HepG2 (cell line): Measurements from ENCODE around the gene LMAN2L. TPM values are rescaled to one million over a fixed set of nuclear protein-coding genes. Genes with fewer than 3 reads are reported as not detected.

ENCODE experiments used
- ATAC-seq: fragments of 200-7000 bp; cut with Tn5 transposase; 3 replicates; pipeline ENCODE4 v1.9.1; 2020; ENCODE audit warnings: mild to moderate bottlenecking, moderate library complexity
- BruUV-seq: library from RNA; stranded (reverse); fragments of 400-500 nt; replicated peaks from 2 replicates; lab custom pipeline; 2021; lab: Mats Ljungman, UMichigan
- CTCF ChIA-PET: fragments of 300-600 bp; formaldehyde crosslinking; extraction: SDS; loops from one replicate; lab custom pipeline; 2021; ENCODE audit warnings: low total read pairs, inconsistent platforms, low intra/inter-chr PET ratio; lab: Yijun Ruan, JAX
- POLR2A ChIA-PET: fragments of 350-600 bp; sonication (Branson Sonifier 250); formaldehyde crosslinking; loops from one replicate; lab custom pipeline; 2020; ENCODE audit warnings: antibody characterized with exemption, inconsistent platforms; lab: Yijun Ruan, JAX
- DNase-seq: peaks from one replicate; pipeline ENCODE4 v3.0.0-alpha.2; 2015; ENCODE audit warnings: low spot score
- FAIRE-seq: peaks from 3 replicates; lab custom pipeline; 2011; peaks lifted over from hg19 to GRCh38; lab: Jason Lieb, UNC
- H2AFZ ChIP-seq: one replicate; pipeline ENCODE4 v1.6.1; 2011; ENCODE audit warnings: low read length, inconsistent platforms
- H3K27ac ChIP-seq: fragments of 300-600 bp; 3 replicates; pipeline ENCODE4 v1.8.0; 2011; ENCODE audit warnings: mixed run types, mild to moderate bottlenecking, mixed read lengths, low read length, inconsistent platforms; ENCODE audit not compliant: insufficient read depth; ENCODE audit errors: extremely low read length
- H3K27me3 ChIP-seq, 2 experiments: fragments of 200-600 bp in 1 of 2; 2 replicates in 1 of 2; 3 replicates in 1 of 2; pipeline versions ENCODE4 v1.6.0 to v1.8.0; 2011; ENCODE audit warnings: low read length in 2 of 2, mild to moderate bottlenecking in 2 of 2, moderate library complexity in 2 of 2, inconsistent platforms in 1 of 2; ENCODE audit not compliant: insufficient read depth in 2 of 2, control insufficient read depth in 1 of 2
- H3K36me3 ChIP-seq, 2 experiments: fragments of 200-600 bp in 1 of 2; replicated peaks in 1 of 2; 2 replicates in 1 of 2; 3 replicates in 1 of 2; pipeline versions ENCODE4 v1.5.1 to v1.8.0; 2011; ENCODE audit warnings: low read length in 2 of 2, inconsistent platforms in 1 of 2; ENCODE audit not compliant: insufficient read depth in 2 of 2, control insufficient read depth in 1 of 2
- H3K4me1 ChIP-seq: 2 replicates; pipeline ENCODE4 v1.5.1; 2012; ENCODE audit warnings: low read length, inconsistent platforms; ENCODE audit not compliant: insufficient read depth
- H3K4me2 ChIP-seq: 2 replicates; pipeline ENCODE4 v1.6.0; 2011; ENCODE audit warnings: low read depth, low read length, inconsistent platforms
- H3K4me3 ChIP-seq, 3 experiments: fragments of 200-600 bp in 1 of 3; sonication (generic), shearing (Covaris generic) in 1 of 3; replicated peaks in 1 of 3; 2 replicates each; pipeline ENCODE4 v1.5.1; 2011 to 2016; ENCODE audit warnings: low read length in 3 of 3, inconsistent platforms in 2 of 3, low read depth in 2 of 3, mild to moderate bottlenecking in 2 of 3, control low read depth in 1 of 3, mixed read lengths in 1 of 3; ENCODE audit not compliant: insufficient read depth in 1 of 3
- H3K79me2 ChIP-seq: one replicate; pipeline ENCODE4 v1.6.1; 2011; ENCODE audit warnings: low read length, inconsistent platforms; ENCODE audit not compliant: insufficient read depth
- H3K9ac ChIP-seq: 2 replicates; pipeline ENCODE4 v1.6.0; 2011; ENCODE audit warnings: mild to moderate bottlenecking, low read depth, low read length, inconsistent platforms; ENCODE audit not compliant: insufficient read depth
- H3K9me3 ChIP-seq: 2 replicates; pipeline ENCODE4 v1.5.1; 2012; ENCODE audit warnings: mild to moderate bottlenecking, low read length
- H4K20me1 ChIP-seq: 2 replicates; pipeline ENCODE4 v1.6.0; 2011; ENCODE audit warnings: inconsistent platforms, mild to moderate bottlenecking, low read length, moderate library complexity; ENCODE audit not compliant: insufficient read depth
- AKAP8 ChIP-seq: sonication (generic); formaldehyde crosslinking; IDR thresholded peaks from 2 replicates; pipeline ENCODE4 v1.5.1; 2020; ENCODE audit warnings: mild to moderate bottlenecking, missing genetic modification reagents
- ARID2 ChIP-seq: sonication (generic); formaldehyde crosslinking; IDR thresholded peaks from 2 replicates; pipeline ENCODE4 v1.8.1; 2022; ENCODE audit warnings: mild to moderate bottlenecking, missing genetic modification reagents, borderline replicate concordance
- HNRNPK ChIP-seq: fragments of 200-400 bp; formaldehyde crosslinking; IDR thresholded peaks from 2 replicates; pipeline ENCODE4 v1.6.1; 2018; ENCODE audit warnings: low read length, low read depth, moderate library complexity, mild to moderate bottlenecking; ENCODE audit not compliant: poor library complexity, severe bottlenecking
- RCOR2 ChIP-seq: IDR thresholded peaks from 2 replicates; pipeline ENCODE4 v1.6.1; 2016; ENCODE audit warnings: missing biosample characterization, missing genetic modification reagents
- SMAD1 ChIP-seq: sonication (generic); formaldehyde crosslinking; IDR thresholded peaks from 2 replicates; pipeline ENCODE4 v1.4.0; 2020; ENCODE audit warnings: missing genetic modification reagents, low read depth, mild to moderate bottlenecking, borderline replicate concordance
- SSRP1 ChIP-seq: IDR thresholded peaks from 2 replicates; pipeline ENCODE4 v1.6.1; 2016; ENCODE audit warnings: control low read depth
- TOPORS ChIP-seq: sonication (generic); formaldehyde crosslinking; IDR thresholded peaks from 2 replicates; pipeline ENCODE4 v1.8.0; 2023; ENCODE audit warnings: mild to moderate bottlenecking, missing genetic modification reagents
- ZNF101 ChIP-seq: sonication (generic); formaldehyde crosslinking; IDR thresholded peaks from 2 replicates; pipeline ENCODE4 v1.4.0; 2020; ENCODE audit warnings: mild to moderate bottlenecking, low read depth, missing genetic modification reagents, borderline replicate concordance
- ZNF589 ChIP-seq: sonication (generic); formaldehyde crosslinking; conservative IDR thresholded peaks from 2 replicates; pipeline ENCODE4 v1.8.0; 2022; ENCODE audit warnings: mild to moderate bottlenecking, moderate library complexity, missing genetic modification reagents
- WGBS: methylation state at CpG from one replicate; pipeline ENCODE4 v1.1.6; 2017; ENCODE audit warnings: low lambda C conversion rate; 5-methylcytosine and 5-hydroxymethylcytosine counted together
- in situ Hi-C: cut with HindIII; loops from 2 replicates; pipeline ENCODE4 v1.10.0; 2017; ENCODE audit warnings: low pct_unique_long_range_greater_than_20kb; ENCODE audit not compliant: extremely low pct_ligation_motif_present
- intact Hi-C: fragments of 100-400 bp; cut with micrococcal nuclease; formaldehyde crosslinking; loops from one replicate; pipeline ENCODE4 v1.10.0; 2022; ENCODE audit not compliant: unreplicated experiment
- polyA plus RNA-seq, 8 experiments: library from polyadenylated mRNA; depleted of rRNA in 3 of 8; stranded (reverse) in 7 of 8; unstranded in 1 of 8; fragments of >200 nt; fragmentation: Illumina TruSeq in 4 of 8; extraction: Trizol in 4 of 8; gene quantifications; 2 replicates each; pipeline versions ENCODE4 v1.2.1 to v1.2.3, GENCODE V29; 2011 to 2016; ENCODE audit warnings: low read depth in 4 of 8, missing spikeins in 1 of 8, mixed read lengths in 1 of 8; ENCODE audit not compliant: insufficient read depth in 1 of 8
- total RNA-seq, 5 experiments: library from RNA; depleted of rRNA; stranded (reverse); fragments of >200 nt; fragmentation: Illumina TruSeq; extraction: Trizol; gene quantifications; 2 replicates each; pipeline ENCODE4 v1.2.3, GENCODE V29; 2016; ENCODE audit warnings: low read depth in 1 of 5
- TF ChIP-seq, protein P1 (sequence below): sonication (generic); IDR thresholded peaks from 2 replicates; pipeline ENCODE4 v1.6.1; 2016; ENCODE audit warnings: low read depth, borderline replicate concordance
- TF ChIP-seq, protein P2 (sequence below): IDR thresholded peaks from 2 replicates; pipeline ENCODE4 v1.6.1; 2016; ENCODE audit warnings: missing biosample characterization, missing genetic modification reagents, low read depth
- TF ChIP-seq, protein P3 (sequence below): sonication (generic); formaldehyde crosslinking; IDR thresholded peaks from 2 replicates; pipeline ENCODE4 v1.5.1; 2020; ENCODE audit warnings: missing genetic modification reagents, mild to moderate bottlenecking, borderline replicate concordance
- TF ChIP-seq, protein P4 (sequence below): fragments of 450-650 bp; IDR thresholded peaks from 2 replicates; pipeline ENCODE4 v1.6.1; 2017
- TF ChIP-seq, protein P5 (sequence below): sonication (generic); formaldehyde crosslinking; IDR thresholded peaks from 2 replicates; pipeline ENCODE4 v1.8.0; 2022; ENCODE audit warnings: missing genetic modification reagents, low read depth, mild to moderate bottlenecking, borderline replicate concordance

Gene LMAN2L
- total and polyA plus RNA-seq, 2 of the 13 experiments (the other 11 are each of a cell fraction or from before 2014, with no cell fraction given): 39.1 to 57.9 TPM

DNA sequence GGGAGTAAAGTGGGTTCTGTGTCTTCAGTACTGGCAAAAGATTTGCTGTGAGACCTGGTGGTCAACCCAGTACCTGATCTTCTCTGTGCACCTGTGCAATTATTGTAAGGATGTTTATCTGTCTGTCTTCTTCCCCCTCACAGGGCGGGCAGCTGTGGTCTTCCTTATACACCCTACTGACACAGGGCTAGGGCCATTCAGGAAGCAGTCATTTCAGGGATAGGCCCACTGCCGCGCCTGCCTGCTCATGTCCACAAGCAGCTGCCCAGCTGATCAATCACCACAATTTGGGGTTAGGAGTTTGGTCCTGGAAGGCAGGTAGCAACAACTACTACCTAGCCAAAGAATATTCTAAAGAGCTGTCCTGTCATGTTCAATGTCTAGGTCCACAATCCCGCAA lies 19.7 kb upstream of the LMAN2L start:
- ATAC-seq: no peak
- Histone ChIP-seq H3K4me2 (peak overlapping the region; percentile 89), H3K9me3 (no peaks in the 10 kb centered on the region), H3K4me3 (peak overlapping the region in 1 of 3 experiments; percentile 23; a peak in 2 of 6 replicates), H3K4me1 (peaks cover 59% of the 10 kb centered on the region), H3K27me3 (peaks cover 3 to 14% of the 10 kb centered on the region in 2 experiments; a peak in 3 of 5 replicates), H3K27ac (no peak overlapping the region)
- ChIA-PET CTCF (no interaction called here), POLR2A (interaction anchor here (1.3 to 1.7 kb wide), 2 partner anchors 57 to 60 kb away, joined by 6 to 7 read pairs; partner anchors contain the start of gene CNNM3)
- BruUV-seq: no TSS peak
- DNase-seq: no peak
- 34% methylated on average over 4 of the region's 4 CpGs for WGBS
- intact Hi-C loops: no loop called here
- no peak for TF ChIP-seq ARID2 (CRISPR knock-in tag)
- no peak for TF ChIP-seq SSRP1
- TF ChIP-seq, protein P1, sequence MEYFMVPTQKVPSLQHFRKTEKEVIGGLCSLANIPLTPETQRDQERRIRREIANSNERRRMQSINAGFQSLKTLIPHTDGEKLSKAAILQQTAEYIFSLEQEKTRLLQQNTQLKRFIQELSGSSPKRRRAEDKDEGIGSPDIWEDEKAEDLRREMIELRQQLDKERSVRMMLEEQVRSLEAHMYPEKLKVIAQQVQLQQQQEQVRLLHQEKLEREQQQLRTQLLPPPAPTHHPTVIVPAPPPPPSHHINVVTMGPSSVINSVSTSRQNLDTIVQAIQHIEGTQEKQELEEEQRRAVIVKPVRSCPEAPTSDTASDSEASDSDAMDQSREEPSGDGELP: peak; percentile 42; the same call in 1 of the 2 replicates
- TF ChIP-seq, protein P2, sequence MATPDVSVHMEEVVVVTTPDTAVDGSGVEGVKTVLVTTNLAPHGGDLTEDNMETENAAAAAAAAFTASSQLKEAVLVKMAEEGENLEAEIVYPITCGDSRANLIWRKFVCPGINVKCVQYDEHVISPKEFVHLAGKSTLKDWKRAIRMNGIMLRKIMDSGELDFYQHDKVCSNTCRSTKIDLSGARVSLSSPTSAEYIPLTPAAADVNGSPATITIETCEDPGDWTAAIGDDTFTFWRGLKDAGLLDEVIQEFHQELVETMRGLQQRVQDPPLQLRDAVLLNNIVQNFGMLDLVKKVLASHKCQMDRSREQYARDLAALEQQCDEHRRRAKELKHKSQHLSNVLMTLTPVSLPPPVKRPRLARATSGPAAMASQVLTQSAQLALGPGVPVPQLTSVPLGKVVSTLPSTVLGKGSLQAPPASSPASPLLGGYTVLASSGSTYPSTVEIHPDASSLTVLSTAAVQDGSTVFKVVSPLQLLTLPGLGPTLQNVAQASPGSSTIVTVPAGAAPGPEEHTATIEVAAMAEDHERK: no peak
- TF ChIP-seq TOPORS: no peak
- TF ChIP-seq, protein P3, sequence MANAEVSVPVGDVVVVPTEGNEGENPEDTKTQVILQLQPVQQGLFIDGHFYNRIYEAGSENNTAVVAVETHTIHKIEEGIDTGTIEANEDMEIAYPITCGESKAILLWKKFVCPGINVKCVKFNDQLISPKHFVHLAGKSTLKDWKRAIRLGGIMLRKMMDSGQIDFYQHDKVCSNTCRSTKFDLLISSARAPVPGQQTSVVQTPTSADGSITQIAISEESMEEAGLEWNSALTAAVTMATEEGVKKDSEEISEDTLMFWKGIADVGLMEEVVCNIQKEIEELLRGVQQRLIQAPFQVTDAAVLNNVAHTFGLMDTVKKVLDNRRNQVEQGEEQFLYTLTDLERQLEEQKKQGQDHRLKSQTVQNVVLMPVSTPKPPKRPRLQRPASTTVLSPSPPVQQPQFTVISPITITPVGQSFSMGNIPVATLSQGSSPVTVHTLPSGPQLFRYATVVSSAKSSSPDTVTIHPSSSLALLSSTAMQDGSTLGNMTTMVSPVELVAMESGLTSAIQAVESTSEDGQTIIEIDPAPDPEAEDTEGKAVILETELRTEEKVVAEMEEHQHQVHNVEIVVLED (CRISPR knock-in tag): no peak
- no peak for TF ChIP-seq HNRNPK
- TF ChIP-seq, protein P4, sequence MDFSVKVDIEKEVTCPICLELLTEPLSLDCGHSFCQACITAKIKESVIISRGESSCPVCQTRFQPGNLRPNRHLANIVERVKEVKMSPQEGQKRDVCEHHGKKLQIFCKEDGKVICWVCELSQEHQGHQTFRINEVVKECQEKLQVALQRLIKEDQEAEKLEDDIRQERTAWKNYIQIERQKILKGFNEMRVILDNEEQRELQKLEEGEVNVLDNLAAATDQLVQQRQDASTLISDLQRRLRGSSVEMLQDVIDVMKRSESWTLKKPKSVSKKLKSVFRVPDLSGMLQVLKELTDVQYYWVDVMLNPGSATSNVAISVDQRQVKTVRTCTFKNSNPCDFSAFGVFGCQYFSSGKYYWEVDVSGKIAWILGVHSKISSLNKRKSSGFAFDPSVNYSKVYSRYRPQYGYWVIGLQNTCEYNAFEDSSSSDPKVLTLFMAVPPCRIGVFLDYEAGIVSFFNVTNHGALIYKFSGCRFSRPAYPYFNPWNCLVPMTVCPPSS: no peak
- 0 out of 2 replicates have a peak, but pooled peaks have one; percentile 30 for TF ChIP-seq ZNF589 (CRISPR knock-in tag)
- no peak for TF ChIP-seq AKAP8
- TF ChIP-seq RCOR2 (CRISPR knock-in tag): no peak
- no peak for TF ChIP-seq ZNF101 (CRISPR knock-in tag)
- TF ChIP-seq SMAD1: no peak
- TF ChIP-seq, protein P5, sequence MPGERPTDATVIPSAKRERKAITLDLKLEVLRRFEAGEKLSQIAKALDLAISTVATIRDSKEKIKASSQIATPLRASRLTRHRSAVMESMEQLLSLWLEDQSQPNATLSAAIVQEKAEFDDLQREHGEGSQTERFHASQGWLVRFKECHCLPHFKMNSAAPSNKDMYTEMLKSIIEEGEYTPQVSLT: no peak
- TF ChIP-seq, all 625 proteins: peak for 2
- Histone ChIP-seq H3K9ac (0 out of 2 replicates have a peak overlapping the region, but pooled peaks have one; percentile 37), H3K36me3 (no peaks in the 10 kb centered on the region), H2AFZ (peak overlapping the region; percentile 86), H3K79me2 (peaks cover 22% of the 10 kb centered on the region), H4K20me1 (no peaks in the 10 kb centered on the region)
- FAIRE-seq: no peak
- in situ Hi-C loops: no loop called here
